Activated CD8-positive, alpha-beta memory T cell treated with anti-CD3 and anti-CD28 coated beads for 4 hours (primary cell): Measurements from ENCODE around the gene TPI1.

Experiments used
- DNase-seq, 2 donors: peaks; one replicate each; pipeline ENCODE4 v3.0.0-alpha.2; 2020; ENCODE audit warnings: low read depth in 2 of 2

TPI1 gene

GRCh38 chr12:6828781-6829535, 38.4 kb upstream of the TPI1 start:
- DNase-seq: no peak

GRCh38 chr12:6829536-6830220, 37.7 kb upstream of the TPI1 start:
- no peak for DNase-seq

GRCh38 chr12:6830286-6830890, 36.9 kb upstream of the TPI1 start:
- no peak for DNase-seq

- DNase-seq: no peak
These were observed 36.3 kb upstream of the TPI1 start for GRCh38 chr12:6830999-6831398.

- DNase-seq: no peak
These were observed 35.8 kb upstream of the TPI1 start for GRCh38 chr12:6831450-6831995.

- no peak for DNase-seq
These were observed 35.2 kb upstream of the TPI1 start for GRCh38 chr12:6832125-6832524.

- DNase-seq: no peak
These were observed 34.0 kb upstream of the TPI1 start for GRCh38 chr12:6833189-6833890.

- no peak for DNase-seq
These were observed 33.1 kb upstream of the TPI1 start for GRCh38 chr12:6834254-6834653.

- no peak for DNase-seq
These were observed 32.5 kb upstream of the TPI1 start for GRCh38 chr12:6834873-6835272.

- DNase-seq: no peak
These were observed 30.5 kb upstream of the TPI1 start for GRCh38 chr12:6836851-6837250.

GRCh38 chr12:6837370-6838060, 29.8 kb upstream of the TPI1 start:
- DNase-seq: no peak

- DNase-seq: no peak
These were observed 28.5 kb upstream of the TPI1 start for GRCh38 chr12:6838854-6839253.

GRCh38 chr12:6839482-6840201, 27.7 kb upstream of the TPI1 start:
- DNase-seq: no peak

GRCh38 chr12:6840330-6840729, 27.0 kb upstream of the TPI1 start:
- DNase-seq: no peak

GRCh38 chr12:6840761-6841515, 26.4 kb upstream of the TPI1 start, which contains the start of gene GNB3:
TSS of gene GNB3 (plus strand) at chr12:6840925. CDS start at chr12:6841288, 363 bp downstream.
- DNase-seq: no peak

- DNase-seq: no peak
These were observed 25.3 kb upstream of the TPI1 start for GRCh38 chr12:6842075-6842474.

GRCh38 chr12:6843118-6843902, 24.0 kb upstream of the TPI1 start:
- no peak for DNase-seq

GRCh38 chr12:6845395-6845794, 21.9 kb upstream of the TPI1 start:
- DNase-seq: no peak

GRCh38 chr12:6846316-6846869, 20.9 kb upstream of the TPI1 start:
- DNase-seq: no peak
